Measurements from ENCODE around the gene ABCB10.

Gene ABCB10

GRCh38 chr1:229474509-229474908 is 84.0 kb downstream of the ABCB10 start:
- no peak for DNase-seq (ENCODE audit: low read depth)

- no peak for DNase-seq (ENCODE audit: low read depth)
Observed at GRCh38 chr1:229471175-229471574, 87.3 kb downstream of the ABCB10 start.

- no peak for DNase-seq (ENCODE audit: low read depth)
Observed at GRCh38 chr1:229470406-229471043, 88.0 kb downstream of the ABCB10 start.

- no peak for DNase-seq (ENCODE audit: low read depth)
Observed at GRCh38 chr1:229466887-229467286, 91.6 kb downstream of the ABCB10 start.
